C4-2B (cell line): ENCODE measurements around the gene RBBP5.

Source experiments
- ZFX ChIP-seq: fragments of 450-650 bp; IDR thresholded peaks from 2 replicates; pipeline ENCODE4 v1.6.1; 2017
- TF ChIP-seq, protein P1 (sequence below): fragments of 450-650 bp; conservative IDR thresholded peaks from 2 replicates; pipeline ENCODE4 v1.5.1; 2017; ENCODE audit warnings: mild to moderate bottlenecking

DNA sequence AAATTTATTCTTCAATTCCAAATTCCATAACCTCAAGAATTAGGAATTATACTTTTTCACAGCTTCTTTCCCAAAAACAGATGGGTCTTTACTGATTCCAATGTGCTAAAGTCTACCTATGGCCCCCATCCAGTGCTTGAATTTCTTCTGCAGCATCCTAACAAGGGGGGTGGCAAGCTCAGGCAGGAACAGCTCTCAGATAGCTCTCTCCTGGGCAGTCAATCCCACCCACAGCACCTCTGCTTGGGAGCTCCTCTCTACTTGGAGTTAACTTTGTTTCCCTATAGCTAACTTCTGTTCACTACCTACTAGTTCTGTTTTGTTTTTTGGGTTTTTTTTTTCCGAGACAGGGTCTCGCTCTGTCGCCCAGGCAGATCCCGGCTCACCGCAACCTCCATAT lies 12.1 kb downstream of the RBBP5 start:
- TF ChIP-seq, protein P1, sequence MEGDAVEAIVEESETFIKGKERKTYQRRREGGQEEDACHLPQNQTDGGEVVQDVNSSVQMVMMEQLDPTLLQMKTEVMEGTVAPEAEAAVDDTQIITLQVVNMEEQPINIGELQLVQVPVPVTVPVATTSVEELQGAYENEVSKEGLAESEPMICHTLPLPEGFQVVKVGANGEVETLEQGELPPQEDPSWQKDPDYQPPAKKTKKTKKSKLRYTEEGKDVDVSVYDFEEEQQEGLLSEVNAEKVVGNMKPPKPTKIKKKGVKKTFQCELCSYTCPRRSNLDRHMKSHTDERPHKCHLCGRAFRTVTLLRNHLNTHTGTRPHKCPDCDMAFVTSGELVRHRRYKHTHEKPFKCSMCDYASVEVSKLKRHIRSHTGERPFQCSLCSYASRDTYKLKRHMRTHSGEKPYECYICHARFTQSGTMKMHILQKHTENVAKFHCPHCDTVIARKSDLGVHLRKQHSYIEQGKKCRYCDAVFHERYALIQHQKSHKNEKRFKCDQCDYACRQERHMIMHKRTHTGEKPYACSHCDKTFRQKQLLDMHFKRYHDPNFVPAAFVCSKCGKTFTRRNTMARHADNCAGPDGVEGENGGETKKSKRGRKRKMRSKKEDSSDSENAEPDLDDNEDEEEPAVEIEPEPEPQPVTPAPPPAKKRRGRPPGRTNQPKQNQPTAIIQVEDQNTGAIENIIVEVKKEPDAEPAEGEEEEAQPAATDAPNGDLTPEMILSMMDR: no peak
- no peak for TF ChIP-seq ZFX
